Measurements from ENCODE around the gene KCNJ5.

The KCNJ5 gene

DNA sequence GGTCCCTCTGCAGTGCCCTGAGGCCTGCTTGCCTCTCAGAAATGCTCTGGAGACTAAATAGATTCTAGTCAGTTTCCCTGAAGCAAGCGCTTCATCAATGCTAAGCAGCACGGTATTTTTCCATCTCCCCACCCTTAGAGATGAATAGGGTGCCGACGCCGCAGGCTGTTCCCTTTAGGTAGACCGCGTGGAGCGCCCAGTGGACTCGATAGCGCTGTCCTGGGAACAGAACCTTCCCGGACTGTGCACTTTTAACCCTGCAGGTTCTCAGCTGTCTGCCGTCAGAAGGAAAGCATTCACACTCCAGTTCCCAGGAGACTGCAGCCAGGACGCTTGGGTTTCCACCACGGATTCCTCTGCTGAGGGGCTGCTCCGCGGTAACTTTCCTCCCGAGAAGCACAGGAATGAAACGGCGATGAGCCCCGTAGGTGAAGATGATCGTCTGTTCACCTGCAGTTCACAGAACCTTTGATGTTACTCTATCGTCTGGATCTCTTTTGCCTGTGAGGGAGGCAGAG lies 15.0 kb upstream of the KCNJ5 start:
- Mint-ChIP-seq H3K4me1 (no peaks in the 10 kb centered on the region), H3K36me3 (ENCODE audit: insufficient read depth) (peaks cover 5% of the 10 kb centered on the region), H3K4me3 (no peak overlapping the region), H3K27ac (ENCODE audit: low read depth) (no peak overlapping the region), H3K9me3 (no peaks in the 10 kb centered on the region), H3K27me3 (peaks cover 34% of the 10 kb centered on the region)
- DNase-seq (ENCODE audit: low spot score in 2 of 2) (no peak), ATAC-seq (replicated peaks; ENCODE audit: extremely low read depth, poor library complexity, severe bottlenecking) (no peak)

DNA sequence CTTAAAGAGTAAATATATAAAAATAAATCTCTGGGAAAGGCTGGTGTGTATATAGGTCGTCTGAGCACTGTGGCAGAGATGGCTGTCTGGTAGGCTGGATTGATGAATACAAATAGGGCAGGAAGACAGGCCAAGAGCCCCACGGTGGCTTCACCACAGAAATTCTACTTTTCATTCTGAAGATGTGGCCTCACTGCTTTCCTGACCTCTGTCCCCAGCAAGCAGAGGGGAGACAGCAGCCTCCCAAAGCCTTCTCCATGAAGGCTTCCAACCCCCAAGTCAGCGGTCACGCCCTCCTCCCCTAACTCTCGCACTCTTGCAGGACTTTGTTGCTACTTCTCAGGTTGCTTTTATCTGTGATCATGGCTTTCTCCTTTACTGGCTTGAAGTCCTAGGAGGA lies 13.4 kb upstream of the KCNJ5 start:
- Mint-ChIP-seq H3K4me1 (no peaks in the 10 kb centered on the region), H3K9me3 (no peaks in the 10 kb centered on the region), H3K27me3 (peaks cover 50% of the 10 kb centered on the region), H3K27ac (ENCODE audit: low read depth) (no peak overlapping the region), H3K36me3 (ENCODE audit: insufficient read depth) (peaks cover 2% of the 10 kb centered on the region), H3K4me3 (no peak overlapping the region)
- DNase-seq (ENCODE audit: low spot score in 2 of 2) (no peak), ATAC-seq (replicated peaks; ENCODE audit: extremely low read depth, poor library complexity, severe bottlenecking) (no peak)

DNA sequence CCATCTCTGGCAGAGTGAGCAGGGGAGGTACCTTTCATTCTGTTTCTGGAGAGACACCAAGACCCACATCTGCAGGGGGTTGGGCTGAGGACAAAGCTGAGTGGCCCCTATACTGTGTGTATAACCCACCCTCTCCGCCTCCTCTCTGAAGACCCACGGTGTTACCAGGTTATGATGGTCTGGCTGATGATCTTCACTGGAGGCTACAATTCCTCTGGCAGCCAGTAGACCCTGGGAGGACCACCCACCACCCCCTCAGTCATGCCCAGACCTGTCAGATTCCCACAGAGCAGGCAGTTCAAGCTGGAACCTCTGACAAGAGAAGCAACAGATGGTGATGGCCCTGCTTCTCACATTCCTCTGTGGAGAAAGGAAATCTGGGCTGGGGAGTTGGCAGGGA lies 12.7 kb upstream of the KCNJ5 start:
- Mint-ChIP-seq H3K27me3 (peaks cover 57% of the 10 kb centered on the region), H3K4me1 (no peaks in the 10 kb centered on the region), H3K9me3 (no peaks in the 10 kb centered on the region), H3K4me3 (no peak overlapping the region), H3K27ac (ENCODE audit: low read depth) (no peak overlapping the region), H3K36me3 (ENCODE audit: insufficient read depth) (peaks cover 2% of the 10 kb centered on the region)
- DNase-seq (ENCODE audit: low spot score in 2 of 2), result no peak
- ATAC-seq (replicated peaks; ENCODE audit: extremely low read depth, poor library complexity, severe bottlenecking), result no peak

DNA sequence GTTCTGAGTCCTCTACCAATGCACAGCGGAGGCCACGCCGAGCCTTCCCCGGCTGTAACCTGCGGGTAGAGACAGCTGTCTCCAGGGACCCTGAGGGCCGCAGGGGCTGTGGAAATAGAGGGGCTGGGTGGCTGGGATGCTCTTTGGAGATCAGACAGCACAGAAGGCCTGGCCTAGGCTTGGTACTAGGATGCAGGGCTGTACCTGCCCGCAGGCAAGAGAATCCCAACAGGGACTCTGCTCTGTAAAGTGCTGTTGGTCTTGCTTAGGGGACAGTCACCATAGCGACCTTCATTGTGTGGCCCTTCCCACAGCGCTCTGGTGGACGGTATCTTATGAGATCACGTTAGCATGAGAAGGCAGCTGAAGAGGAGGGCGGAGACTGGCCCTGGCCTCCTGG lies 11.3 kb upstream of the KCNJ5 start:
- no peak for DNase-seq (ENCODE audit: low spot score in 2 of 2)
- Mint-ChIP-seq H3K4me1 (no peaks in the 10 kb centered on the region), H3K27me3 (peaks cover 70% of the 10 kb centered on the region), H3K4me3 (no peak overlapping the region), H3K36me3 (ENCODE audit: insufficient read depth) (peaks cover 2% of the 10 kb centered on the region), H3K9me3 (no peaks in the 10 kb centered on the region), H3K27ac (ENCODE audit: low read depth) (no peak overlapping the region)
- ATAC-seq (replicated peaks; ENCODE audit: extremely low read depth, poor library complexity, severe bottlenecking), result no peak

DNA sequence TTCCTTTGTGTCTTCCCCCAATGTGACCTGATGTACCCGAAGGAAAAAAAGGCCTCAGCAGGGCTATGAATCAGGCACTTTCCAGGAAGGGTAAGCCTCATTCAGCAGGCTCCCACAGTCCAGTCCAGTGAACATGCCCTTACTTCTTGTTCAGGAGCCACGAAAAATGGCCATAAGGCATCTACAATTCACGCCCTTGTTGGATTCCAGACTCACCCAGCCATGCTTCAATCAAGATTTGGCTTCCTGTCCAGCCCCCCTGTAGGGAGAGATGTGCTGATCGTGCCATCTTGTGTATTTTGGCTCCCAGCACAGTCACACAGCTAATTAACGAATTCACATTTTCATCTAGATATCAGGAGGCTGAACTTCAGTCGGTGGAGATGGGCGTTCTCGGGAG lies 9.9 kb upstream of the KCNJ5 start:
- DNase-seq (ENCODE audit: low spot score in 2 of 2), result no peak
- ATAC-seq (replicated peaks; ENCODE audit: extremely low read depth, poor library complexity, severe bottlenecking), result no peak
- Mint-ChIP-seq H3K9me3 (no peaks in the 10 kb centered on the region), H3K4me3 (no peak overlapping the region), H3K4me1 (peaks cover under 1% of the 10 kb centered on the region), H3K27me3 (peaks cover 74% of the 10 kb centered on the region), H3K27ac (ENCODE audit: low read depth) (no peak overlapping the region), H3K36me3 (ENCODE audit: insufficient read depth) (peaks cover 2% of the 10 kb centered on the region)

DNA sequence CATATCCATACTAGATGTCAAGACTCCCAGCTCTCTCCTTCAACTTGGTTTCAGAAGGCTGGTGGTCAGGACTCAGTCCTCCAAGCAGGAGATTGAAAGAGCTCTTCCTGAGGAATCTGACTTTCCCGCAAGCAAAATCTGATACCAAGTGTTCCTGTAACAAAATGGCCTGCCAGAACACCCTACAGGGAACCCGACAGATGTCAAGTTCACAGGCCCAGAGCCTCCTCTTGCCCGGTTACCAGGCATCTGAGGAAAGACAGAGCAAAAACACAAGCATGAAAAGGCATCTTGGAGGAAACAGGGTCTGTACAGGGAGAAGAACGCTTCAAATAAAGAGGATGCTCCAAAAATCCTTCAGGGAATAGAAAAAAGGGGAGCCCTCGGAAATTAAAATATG lies 8.7 kb upstream of the KCNJ5 start:
- peaks cover 10% of the 10 kb centered on the region for H3K4me1 Mint-ChIP-seq
- no peak for ATAC-seq (replicated peaks; ENCODE audit: extremely low read depth, poor library complexity, severe bottlenecking)
- H3K36me3 Mint-ChIP-seq (ENCODE audit: insufficient read depth), result peaks cover 2% of the 10 kb centered on the region
- H3K9me3 Mint-ChIP-seq, result no peaks in the 10 kb centered on the region
- no peak for DNase-seq (ENCODE audit: low spot score in 2 of 2)
- H3K27me3 Mint-ChIP-seq, result peaks cover 67% of the 10 kb centered on the region
- H3K4me3 Mint-ChIP-seq, result no peak overlapping the region
- H3K27ac Mint-ChIP-seq (ENCODE audit: low read depth), result no peak overlapping the region

DNA sequence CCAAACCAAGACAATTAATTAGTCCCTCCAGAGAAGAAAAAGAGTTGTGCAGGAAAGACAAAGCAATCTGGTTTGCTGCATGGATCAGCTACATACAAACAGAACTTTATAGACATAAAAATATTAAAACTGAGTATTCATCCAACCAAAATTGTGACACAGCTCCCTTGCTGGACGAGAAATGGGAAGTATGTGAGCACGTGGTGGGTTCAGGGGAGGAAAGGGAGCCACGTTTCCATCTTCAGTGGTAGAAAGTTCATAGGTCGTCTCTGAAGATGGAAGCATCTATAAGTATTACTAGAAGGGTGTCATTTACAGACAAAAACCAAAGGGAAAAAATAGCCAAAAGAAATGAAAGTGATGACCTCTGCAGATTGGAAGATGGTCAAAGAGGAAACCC lies 7.1 kb upstream of the KCNJ5 start:
- DNase-seq (ENCODE audit: low spot score in 2 of 2) (no peak), ATAC-seq (replicated peaks; ENCODE audit: extremely low read depth, poor library complexity, severe bottlenecking) (no peak)
- Mint-ChIP-seq H3K4me1 (peaks cover 10% of the 10 kb centered on the region), H3K36me3 (ENCODE audit: insufficient read depth) (peaks cover 3% of the 10 kb centered on the region), H3K27ac (ENCODE audit: low read depth) (no peak overlapping the region), H3K27me3 (peaks cover 74% of the 10 kb centered on the region), H3K9me3 (no peaks in the 10 kb centered on the region), H3K4me3 (no peak overlapping the region)

DNA sequence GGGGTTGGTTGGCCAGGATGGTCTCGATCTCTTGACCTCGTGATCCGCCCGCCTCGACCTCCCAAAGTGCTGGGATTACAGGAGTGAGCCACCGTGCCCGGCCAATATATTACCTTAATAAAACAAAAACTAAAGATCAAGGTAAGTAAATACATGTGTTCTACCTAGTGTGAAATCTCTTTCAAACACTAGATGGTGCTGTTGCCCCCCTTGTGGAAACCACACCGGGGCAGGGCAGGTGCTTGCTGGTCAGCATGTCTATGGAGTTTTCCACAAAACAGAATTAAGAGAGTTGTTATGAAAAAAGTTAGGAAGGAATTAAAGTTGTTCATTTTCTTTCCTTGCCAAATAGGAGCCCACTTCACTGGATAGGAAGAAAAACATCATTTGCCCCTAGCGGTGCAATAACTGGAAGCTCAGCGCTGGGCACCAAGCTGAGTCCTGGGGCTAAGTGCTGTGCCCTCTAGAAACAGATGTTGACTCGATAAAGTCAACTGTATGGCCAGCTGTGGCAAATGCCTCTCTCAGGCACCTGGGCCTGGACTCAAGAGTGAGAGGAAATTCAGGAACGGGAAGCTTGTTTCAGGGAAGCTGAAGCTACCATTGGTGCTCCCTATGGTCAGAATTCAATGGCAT lies 6.3 kb upstream of the KCNJ5 start:
- ATAC-seq (replicated peaks; ENCODE audit: extremely low read depth, poor library complexity, severe bottlenecking), result peak; percentile 65
- peaks cover 10% of the 10 kb centered on the region for H3K4me1 Mint-ChIP-seq
- H3K9me3 Mint-ChIP-seq, result no peaks in the 10 kb centered on the region
- peak in 1 of 2 donors; percentile 40 for DNase-seq (ENCODE audit: low spot score in 2 of 2)
- H3K36me3 Mint-ChIP-seq (ENCODE audit: insufficient read depth), result peaks cover 3% of the 10 kb centered on the region
- H3K27ac Mint-ChIP-seq (ENCODE audit: low read depth), result no peak overlapping the region
- H3K4me3 Mint-ChIP-seq, result no peak overlapping the region
- H3K27me3 Mint-ChIP-seq, result peaks cover 75% of the 10 kb centered on the region

DNA sequence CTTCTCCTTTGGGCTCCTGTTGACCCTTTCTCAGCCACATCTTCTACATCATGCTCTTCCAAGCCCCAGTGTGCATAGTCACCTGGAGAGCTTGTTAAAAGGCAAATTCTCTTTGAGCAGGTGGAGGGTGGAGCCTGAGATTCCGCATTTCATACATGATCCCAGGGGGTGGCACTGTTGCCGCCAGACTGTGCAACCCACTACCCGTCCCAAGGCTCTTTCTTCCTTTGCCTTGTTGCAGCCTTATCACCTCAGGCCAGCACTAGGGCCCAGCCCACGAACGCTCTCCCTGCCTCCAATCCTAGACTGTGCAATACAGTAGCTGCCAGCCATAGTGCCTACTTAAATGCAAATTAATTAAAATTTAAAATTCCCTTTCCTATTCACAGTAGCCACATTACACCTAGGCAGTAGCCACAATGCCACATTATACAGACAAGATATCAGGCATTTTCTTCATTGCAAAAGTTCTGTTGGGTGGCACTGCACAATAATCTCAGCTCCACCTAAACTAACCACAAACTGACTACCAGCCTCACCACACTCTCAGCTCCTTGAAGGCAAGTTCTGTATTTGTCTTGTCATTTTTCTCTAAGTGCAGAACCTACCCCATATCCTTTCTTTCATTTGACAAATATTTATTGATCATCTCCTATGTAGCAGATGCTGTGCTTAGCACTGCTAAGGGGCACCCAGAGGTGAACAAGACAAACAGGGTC lies 4.6 kb upstream of the KCNJ5 start:
- Mint-ChIP-seq H3K27me3 (peaks cover 73% of the 10 kb centered on the region), H3K9me3 (no peaks in the 10 kb centered on the region), H3K4me1 (peaks cover 16% of the 10 kb centered on the region), H3K4me3 (no peak overlapping the region), H3K36me3 (ENCODE audit: insufficient read depth) (peaks cover 2% of the 10 kb centered on the region), H3K27ac (ENCODE audit: low read depth) (no peak overlapping the region)
- DNase-seq (ENCODE audit: low spot score in 2 of 2), result no peak
- no peak for ATAC-seq (replicated peaks; ENCODE audit: extremely low read depth, poor library complexity, severe bottlenecking)

DNA sequence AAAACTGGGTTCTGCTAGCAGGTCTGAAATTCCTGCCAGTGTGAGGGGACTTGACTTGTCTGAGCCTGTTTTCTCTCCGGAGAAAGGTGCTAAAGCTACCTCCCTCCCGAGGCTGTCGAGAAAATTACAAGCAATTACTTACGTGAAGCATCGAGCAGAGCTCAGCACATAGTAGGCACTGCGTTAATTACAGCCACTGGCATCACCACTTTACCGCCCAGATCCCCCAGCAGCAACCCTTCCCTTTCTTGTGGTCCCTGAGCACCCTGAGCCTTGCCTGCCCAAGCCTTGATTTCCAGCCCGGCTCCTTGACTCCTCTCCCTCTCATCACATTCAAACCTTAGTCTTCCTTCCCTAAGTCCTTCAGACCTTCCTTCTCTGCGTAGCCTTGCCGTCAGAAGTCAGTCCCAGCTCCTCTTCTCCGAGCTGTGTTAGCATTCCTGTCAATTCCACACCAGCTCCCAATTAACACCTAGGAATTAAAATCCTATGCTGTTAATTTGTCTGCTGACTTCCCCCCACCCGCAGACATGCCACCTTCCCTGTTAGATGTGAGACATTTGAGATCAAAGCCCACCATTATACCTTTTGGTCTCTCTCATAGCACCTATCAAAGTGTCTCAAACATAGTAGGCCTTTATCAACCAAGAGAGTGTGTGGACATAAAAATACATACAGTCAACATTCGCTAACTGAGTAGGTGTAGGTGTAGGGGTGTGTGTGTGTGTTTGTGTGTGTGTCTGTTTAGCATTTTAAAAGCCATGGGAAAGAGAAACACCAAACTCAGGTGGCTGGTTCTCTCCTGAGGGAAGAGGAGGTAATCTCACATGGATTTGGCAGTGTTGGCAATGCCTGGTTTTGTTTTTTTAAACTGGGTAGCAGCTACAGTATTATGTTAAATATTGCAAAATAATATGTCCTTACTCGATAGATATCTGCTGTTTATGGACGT lies 2.8 kb upstream of the KCNJ5 start:
- DNase-seq (ENCODE audit: low spot score in 2 of 2), result no peak
- no peak for ATAC-seq (replicated peaks; ENCODE audit: extremely low read depth, poor library complexity, severe bottlenecking)
- Mint-ChIP-seq H3K4me1 (peaks cover 16% of the 10 kb centered on the region), H3K36me3 (ENCODE audit: insufficient read depth) (peaks cover 3% of the 10 kb centered on the region), H3K9me3 (no peaks in the 10 kb centered on the region), H3K27me3 (peaks cover 69% of the 10 kb centered on the region), H3K27ac (ENCODE audit: low read depth) (no peak overlapping the region), H3K4me3 (no peak overlapping the region)

DNA sequence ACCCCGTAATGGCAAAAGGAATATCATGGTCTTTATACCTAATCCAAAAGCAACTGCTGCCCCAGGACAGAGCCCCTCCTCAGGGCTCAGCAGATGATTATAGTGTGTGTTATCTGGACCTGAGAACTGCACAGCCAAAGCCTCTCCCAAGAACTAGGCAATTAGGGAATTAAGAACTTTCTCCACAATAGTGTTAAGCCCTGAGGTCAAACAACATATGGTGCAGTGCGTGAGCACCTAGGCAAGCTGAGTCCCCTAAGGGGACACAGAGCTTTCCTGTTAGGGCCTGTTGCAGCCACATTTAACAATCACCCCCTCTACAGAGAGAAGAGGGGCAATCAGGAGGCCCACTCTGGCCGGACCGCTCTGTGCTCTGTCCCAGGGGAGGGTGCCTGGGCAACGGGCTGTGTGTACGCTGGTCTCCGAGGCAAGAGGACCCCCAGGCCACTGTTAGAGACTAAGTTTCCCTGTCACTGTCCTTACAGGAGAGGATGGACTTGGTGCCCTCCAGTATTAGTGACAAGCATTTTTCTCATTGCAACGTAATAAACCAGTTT lies 1.4 kb upstream of the KCNJ5 start:
- no peak for DNase-seq (ENCODE audit: low spot score in 2 of 2)
- no peak overlapping the region for H3K27ac Mint-ChIP-seq (ENCODE audit: low read depth)
- H3K4me1 Mint-ChIP-seq, result peaks cover 16% of the 10 kb centered on the region
- ATAC-seq (replicated peaks; ENCODE audit: extremely low read depth, poor library complexity, severe bottlenecking), result no peak
- no peaks in the 10 kb centered on the region for H3K9me3 Mint-ChIP-seq
- H3K36me3 Mint-ChIP-seq (ENCODE audit: insufficient read depth), result peaks cover 3% of the 10 kb centered on the region
- H3K4me3 Mint-ChIP-seq, result peak overlapping the region; percentile 54
- peaks cover 66% of the 10 kb centered on the region for H3K27me3 Mint-ChIP-seq

DNA sequence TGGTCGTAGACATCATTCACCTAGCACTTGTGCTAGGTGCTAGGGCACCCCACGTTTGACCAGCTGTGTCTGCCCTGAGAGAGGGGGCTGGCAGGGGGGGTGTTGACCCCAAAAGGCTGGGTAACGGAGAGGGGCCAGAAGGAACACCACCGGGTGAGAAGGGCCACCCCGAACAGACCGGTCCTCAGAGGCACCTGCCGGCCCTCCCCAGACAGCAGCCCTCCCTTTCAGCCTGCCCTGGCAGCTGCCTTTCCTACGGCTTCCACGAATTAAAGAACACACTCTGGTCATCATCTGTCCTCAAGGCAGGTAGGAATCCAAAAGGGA lies 977 bp upstream of the KCNJ5 start:
- no peak overlapping the region for H3K27ac Mint-ChIP-seq (ENCODE audit: low read depth)
- peak overlapping the region; percentile 54 for H3K4me3 Mint-ChIP-seq
- peaks cover 16% of the 10 kb centered on the region for H3K4me1 Mint-ChIP-seq
- H3K36me3 Mint-ChIP-seq (ENCODE audit: insufficient read depth), result peaks cover 3% of the 10 kb centered on the region
- ATAC-seq (replicated peaks; ENCODE audit: extremely low read depth, poor library complexity, severe bottlenecking), result no peak
- no peak for DNase-seq (ENCODE audit: low spot score in 2 of 2)
- no peaks in the 10 kb centered on the region for H3K9me3 Mint-ChIP-seq
- H3K27me3 Mint-ChIP-seq, result peaks cover 63% of the 10 kb centered on the region
